WERI-Rb-1 (cell line): ENCODE results near the gene UPF2.

Experiments used
- DNase-seq: peaks from one replicate; pipeline ENCODE4 v3.0.0-alpha.2; 2020
- H3K27ac ChIP-seq: fragments of 250-450 bp; sonication (Bioruptor Pico); 2 replicates; pipeline ENCODE4 v1.5.1; 2020; ENCODE audit warnings: mild to moderate bottlenecking, moderate library complexity
- H3K27me3 ChIP-seq: fragments of 250-450 bp; sonication (Bioruptor Pico); 2 replicates; pipeline ENCODE4 v1.5.1; 2021; ENCODE audit warnings: mild to moderate bottlenecking, low read depth, moderate library complexity; ENCODE audit not compliant: insufficient read depth, severe bottlenecking
- H3K36me3 ChIP-seq: fragments of 250-450 bp; sonication (Bioruptor Pico); 2 replicates; pipeline ENCODE4 v1.5.1; 2020; ENCODE audit warnings: mild to moderate bottlenecking, moderate library complexity
- H3K4me3 ChIP-seq: 2 replicates; pipeline ENCODE4 v1.5.1; 2011; ENCODE audit warnings: low read depth, mild to moderate bottlenecking, control low read depth, low read length
- H3K9me3 ChIP-seq: fragments of 250-450 bp; sonication (Bioruptor Pico); 2 replicates; pipeline ENCODE4 v1.5.1; 2021; ENCODE audit warnings: mild to moderate bottlenecking, moderate library complexity; ENCODE audit not compliant: severe bottlenecking
- CTCF ChIP-seq: IDR thresholded peaks from 2 replicates; pipeline ENCODE4 v1.5.1; 2011; ENCODE audit warnings: low read depth, mild to moderate bottlenecking, control low read depth, inconsistent platforms, low read length

The UPF2 gene

GRCh38 chr10:11871466-11871865 lies 171.1 kb downstream of the UPF2 start:
- Histone ChIP-seq H3K4me3 (no peak overlapping the region), H3K9me3 (no peaks in the 10 kb centered on the region)
- DNase-seq: no peak

GRCh38 chr10:11870900-11871400 lies 171.7 kb downstream of the UPF2 start:
- H3K27ac ChIP-seq: no peak overlapping the region
- no peaks in the 10 kb centered on the region for H3K36me3 ChIP-seq
- H3K9me3 ChIP-seq: no peaks in the 10 kb centered on the region
- no peaks in the 10 kb centered on the region for H3K27me3 ChIP-seq
- H3K4me3 ChIP-seq: no peak overlapping the region
- no peak for DNase-seq
- no peak for TF ChIP-seq CTCF

More at GRCh38 chr10:11871466-11871865, 171.1 kb downstream of the UPF2 start:
- no peak for TF ChIP-seq CTCF
- no peak overlapping the region for H3K27ac ChIP-seq
- no peaks in the 10 kb centered on the region for H3K36me3 ChIP-seq
- no peaks in the 10 kb centered on the region for H3K27me3 ChIP-seq

GRCh38 chr10:11870461-11870780 lies 172.2 kb downstream of the UPF2 start:
- Histone ChIP-seq H3K27ac (no peak overlapping the region), H3K4me3 (no peak overlapping the region), H3K36me3 (no peaks in the 10 kb centered on the region), H3K27me3 (no peaks in the 10 kb centered on the region), H3K9me3 (no peaks in the 10 kb centered on the region)
- DNase-seq: no peak
- no peak for TF ChIP-seq CTCF
